ENCODE measurements around the gene OGFRL1. TPM values are rescaled to one million over a fixed set of nuclear protein-coding genes. Genes with fewer than 3 reads are reported as not detected.

The OGFRL1 gene
- total RNA-seq, 1 donor from 2014 or later = 9.4 TPM

- DNase-seq (ENCODE audit: low spot score, unreplicated experiment) = no peak
- no peaks in the 10 kb centered on the region for H3K36me3 Mint-ChIP-seq (ENCODE audit: insufficient read depth)
- no peaks in the 10 kb centered on the region for H3K27me3 Mint-ChIP-seq
- no peak for TF ChIP-seq CTCF (IDR thresholded peaks at IDR 0.05; ENCODE audit: unreplicated experiment)
- H3K4me1 Mint-ChIP-seq (ENCODE audit: low read depth) = peaks cover 22% of the 10 kb centered on the region
- H3K4me3 Mint-ChIP-seq (ENCODE audit: low read depth) = peak overlapping the region; percentile 70
- no peaks in the 10 kb centered on the region for H3K9me3 Mint-ChIP-seq (ENCODE audit: low read depth)
- H3K27ac Mint-ChIP-seq = no peak overlapping the region
Measured at GRCh38 chr6:71287038-71287437, 1.6 kb upstream of the OGFRL1 start.

- Mint-ChIP-seq H3K36me3 (ENCODE audit: insufficient read depth) (no peaks in the 10 kb centered on the region), H3K27ac (peak overlapping the region; percentile 60), H3K4me3 (ENCODE audit: low read depth) (peak overlapping the region; percentile 70), H3K4me1 (ENCODE audit: low read depth) (peaks cover 24% of the 10 kb centered on the region), H3K27me3 (no peaks in the 10 kb centered on the region), H3K9me3 (ENCODE audit: low read depth) (no peaks in the 10 kb centered on the region)
- no peak for TF ChIP-seq CTCF (IDR thresholded peaks at IDR 0.05; ENCODE audit: unreplicated experiment)
- no peak for DNase-seq (ENCODE audit: low spot score, unreplicated experiment)
Measured at GRCh38 chr6:71287926-71288227, 734 bp upstream of the OGFRL1 start.

- TF ChIP-seq CTCF (IDR thresholded peaks at IDR 0.05; ENCODE audit: unreplicated experiment) = no peak
- H3K27ac Mint-ChIP-seq = peak overlapping the region; percentile 92
- H3K36me3 Mint-ChIP-seq (ENCODE audit: insufficient read depth) = peaks cover 6% of the 10 kb centered on the region
- H3K4me3 Mint-ChIP-seq (ENCODE audit: low read depth) = peak overlapping the region; percentile 81
- DNase-seq (ENCODE audit: low spot score, unreplicated experiment) = peak; percentile 50
- H3K4me1 Mint-ChIP-seq (ENCODE audit: low read depth) = peaks cover 24% of the 10 kb centered on the region
- H3K9me3 Mint-ChIP-seq (ENCODE audit: low read depth) = no peaks in the 10 kb centered on the region
- no peaks in the 10 kb centered on the region for H3K27me3 Mint-ChIP-seq
Measured at GRCh38 chr6:71289039-71289801, 609 bp downstream of the OGFRL1 start.

GRCh38 chr6:71289802-71290175 is 1.2 kb downstream of the OGFRL1 start:
- Mint-ChIP-seq H3K4me1 (ENCODE audit: low read depth) (peaks cover 24% of the 10 kb centered on the region), H3K27me3 (no peaks in the 10 kb centered on the region), H3K9me3 (ENCODE audit: low read depth) (no peaks in the 10 kb centered on the region), H3K36me3 (ENCODE audit: insufficient read depth) (peaks cover 9% of the 10 kb centered on the region), H3K27ac (peak overlapping the region; percentile 92), H3K4me3 (ENCODE audit: low read depth) (peak overlapping the region; percentile 81)
- no peak for DNase-seq (ENCODE audit: low spot score, unreplicated experiment)
- no peak for TF ChIP-seq CTCF (IDR thresholded peaks at IDR 0.05; ENCODE audit: unreplicated experiment)

GRCh38 chr6:71290611-71291010 is 2.0 kb downstream of the OGFRL1 start:
- peaks cover 24% of the 10 kb centered on the region for H3K4me1 Mint-ChIP-seq (ENCODE audit: low read depth)
- H3K36me3 Mint-ChIP-seq (ENCODE audit: insufficient read depth) = peaks cover 12% of the 10 kb centered on the region
- no peak for TF ChIP-seq CTCF (IDR thresholded peaks at IDR 0.05; ENCODE audit: unreplicated experiment)
- DNase-seq (ENCODE audit: low spot score, unreplicated experiment) = no peak
- no peaks in the 10 kb centered on the region for H3K9me3 Mint-ChIP-seq (ENCODE audit: low read depth)
- peak overlapping the region; percentile 81 for H3K4me3 Mint-ChIP-seq (ENCODE audit: low read depth)
- H3K27me3 Mint-ChIP-seq = no peaks in the 10 kb centered on the region
- H3K27ac Mint-ChIP-seq = no peak overlapping the region

All from progenitor cell of endocrine pancreas (in vitro differentiated cells).